GM12878 (cell line): ENCODE data around the gene NCAM2. TPM values are rescaled to one million over a fixed set of nuclear protein-coding genes. Genes with fewer than 3 reads are reported as not detected.

Experiments
- ATAC-seq: fragments of 200-7000 bp; cut with Tn5 transposase; 3 replicates; pipeline ENCODE4 v1.9.1; 2020; ENCODE audit warnings: mild to moderate bottlenecking, moderate library complexity
- BruUV-seq: library from RNA; stranded (reverse); fragments of 400-500 nt; replicated peaks from 2 replicates; lab custom pipeline; 2021; lab: Mats Ljungman, UMichigan
- CTCF ChIA-PET: fragments of 300-600 bp; sonication (Branson Sonifier 250); formaldehyde crosslinking; extraction: SDS; loops from one replicate; lab custom pipeline; 2021; ENCODE audit warnings: inconsistent platforms; lab: Yijun Ruan, JAX
- POLR2A ChIA-PET: fragments of 350-600 bp; formaldehyde crosslinking; extraction: SDS; loops from one replicate; lab custom pipeline; 2021; ENCODE audit warnings: inconsistent platforms; lab: Charles Lee
- RAD21 ChIA-PET: fragments of 300-600 bp; sonication (Branson Sonifier 250); formaldehyde crosslinking; loops from one replicate; lab custom pipeline; 2023; ENCODE audit warnings: antibody characterized with exemption; ENCODE audit not compliant: unreplicated experiment; lab: Charles Lee
- SMC1A ChIA-PET: fragments of 300-600 bp; sonication (Branson Sonifier 250); formaldehyde crosslinking; loops from one replicate; lab custom pipeline; 2023; ENCODE audit not compliant: unreplicated experiment, uncharacterized antibody; lab: Charles Lee
- DNase-seq: peaks from one replicate; pipeline ENCODE4 v3.0.0-alpha.2; 2011; ENCODE audit warnings: low read depth, low spot score
- FAIRE-seq: peaks from 3 replicates; lab custom pipeline; 2011; peaks lifted over from hg19 to GRCh38; lab: Jason Lieb, UNC
- H2AFZ ChIP-seq: 2 replicates; pipeline ENCODE4 v1.6.0; 2011; ENCODE audit warnings: low read depth, low read length, control low read depth; ENCODE audit not compliant: control insufficient read depth
- H3K27ac ChIP-seq: 2 replicates; pipeline ENCODE4 v1.5.1; 2011; ENCODE audit warnings: control low read depth; ENCODE audit not compliant: control insufficient read depth, insufficient read depth
- H3K27me3 ChIP-seq, 2 experiments: replicated peaks in 1 of 2; 2 replicates each; pipeline versions ENCODE4 v1.6.0 to v1.6.1; 2011; ENCODE audit warnings: low read length in 1 of 2; ENCODE audit not compliant: control insufficient read depth in 2 of 2, insufficient read depth in 2 of 2
- H3K36me3 ChIP-seq, 2 experiments: 2 replicates each; pipeline ENCODE4 v1.5.1; 2011; ENCODE audit warnings: low read length in 1 of 2; ENCODE audit not compliant: control insufficient read depth in 2 of 2, insufficient read depth in 2 of 2
- H3K4me1 ChIP-seq: 2 replicates; pipeline ENCODE4 v1.6.1; 2011; ENCODE audit warnings: mild to moderate bottlenecking, low read length, moderate library complexity, mixed read lengths; ENCODE audit not compliant: control insufficient read depth, insufficient read depth
- H3K4me2 ChIP-seq: 2 replicates; pipeline ENCODE4 v1.6.0; 2011; ENCODE audit warnings: control low read depth; ENCODE audit not compliant: control insufficient read depth, insufficient read depth
- H3K4me3 ChIP-seq: fragments of 200-600 bp; sonication (generic); 2 replicates; pipeline ENCODE4 v1.5.1; 2016
- H3K79me2 ChIP-seq: 2 replicates; pipeline ENCODE4 v1.6.0; 2011; ENCODE audit warnings: low read length; ENCODE audit not compliant: control insufficient read depth, insufficient read depth
- H3K9ac ChIP-seq: 2 replicates; pipeline ENCODE4 v1.8.0; 2011; ENCODE audit warnings: low read length, control low read depth, mixed read lengths; ENCODE audit not compliant: control insufficient read depth, insufficient read depth
- H3K9me3 ChIP-seq: replicated peaks from 3 replicates; pipeline ENCODE4 v1.5.1; 2011; ENCODE audit warnings: mild to moderate bottlenecking, low read length; ENCODE audit not compliant: control insufficient read depth, insufficient read depth
- H4K20me1 ChIP-seq: 2 replicates; pipeline ENCODE4 v1.6.0; 2011; ENCODE audit not compliant: control insufficient read depth, insufficient read depth
- ASH2L ChIP-seq: fragments of 300-600, 200-600 bp; sonication (generic); IDR thresholded peaks from 2 replicates; pipeline ENCODE4 v1.6.1; 2017; ENCODE audit warnings: low read depth, mild to moderate bottlenecking, borderline replicate concordance
- BMI1 ChIP-seq: fragments of 450-650 bp; IDR thresholded peaks from 2 replicates; pipeline ENCODE4 v1.6.1; 2016; ENCODE audit warnings: mild to moderate bottlenecking, moderate library complexity, borderline replicate concordance
- CREM ChIP-seq: IDR thresholded peaks from 2 replicates; pipeline ENCODE4 v1.6.1; 2014; ENCODE audit warnings: antibody characterized with exemption, low read depth
- CTCF ChIP-seq, 3 experiments: IDR thresholded peaks in 2 of 3; conservative IDR thresholded peaks in 1 of 3; 2 replicates each; pipeline ENCODE4 v1.5.1; 2011; ENCODE audit warnings: low read depth in 3 of 3, low read length in 3 of 3, mild to moderate bottlenecking in 3 of 3, control low read depth in 2 of 3, moderate library complexity in 2 of 3, inconsistent platforms in 1 of 3, mixed read lengths in 1 of 3; ENCODE audit not compliant: control insufficient read depth in 2 of 3, insufficient read depth in 1 of 3; ENCODE audit errors: extremely low read depth in 1 of 3
- CUX1 ChIP-seq: IDR thresholded peaks from 2 replicates; pipeline ENCODE4 v1.6.1; 2012; ENCODE audit warnings: improper control_type of control experiment, low read depth, low read length; ENCODE audit not compliant: insufficient replicate concordance
- ETV6 ChIP-seq, 2 experiments: fragments of 450-650 bp in 1 of 2; IDR thresholded peaks in 1 of 2; conservative IDR thresholded peaks in 1 of 2; 2 replicates each; pipeline ENCODE4 v1.6.1; 2014; ENCODE audit warnings: antibody characterized with exemption in 1 of 2, borderline replicate concordance in 1 of 2, low read depth in 1 of 2, mild to moderate bottlenecking in 1 of 2, moderate library complexity in 1 of 2
- MEF2B ChIP-seq: fragments of 450-650 bp; IDR thresholded peaks from 2 replicates; pipeline ENCODE4 v1.6.1; 2018; ENCODE audit warnings: mild to moderate bottlenecking, moderate library complexity; ENCODE audit not compliant: partially characterized antibody, poor library complexity, severe bottlenecking
- MYB ChIP-seq: fragments of 150-350 bp; IDR thresholded peaks from 2 replicates; pipeline ENCODE4 v1.6.1; 2014; ENCODE audit warnings: mild to moderate bottlenecking, low read depth, low read length, borderline replicate concordance
- NFXL1 ChIP-seq: fragments of 450-650 bp; IDR thresholded peaks from 2 replicates; pipeline ENCODE4 v1.6.1; 2017; ENCODE audit warnings: antibody characterized with exemption, mild to moderate bottlenecking, borderline replicate concordance
- RAD51 ChIP-seq: fragments of 450-650 bp; IDR thresholded peaks from 2 replicates; pipeline ENCODE4 v1.6.1; 2016; ENCODE audit warnings: moderate library complexity, mild to moderate bottlenecking, inconsistent platforms
- RB1 ChIP-seq: fragments of 450-650 bp; formaldehyde crosslinking; IDR thresholded peaks from 2 replicates; pipeline ENCODE4 v1.6.1; 2017; ENCODE audit warnings: mild to moderate bottlenecking, borderline replicate concordance
- STAT3 ChIP-seq: IDR thresholded peaks from 2 replicates; pipeline ENCODE4 v1.6.1; 2011; ENCODE audit warnings: low read depth, low read length, improper control_type of control experiment
- YY1 ChIP-seq: IDR thresholded peaks from 2 replicates; pipeline ENCODE4 v1.6.1; 2011; ENCODE audit warnings: low read depth, mild to moderate bottlenecking, low read length
- ZBED1 ChIP-seq: IDR thresholded peaks from 2 replicates; pipeline ENCODE4 v1.6.1; 2016; ENCODE audit warnings: borderline replicate concordance
- ZNF207 ChIP-seq: fragments of 450-650 bp; IDR thresholded peaks from 2 replicates; pipeline ENCODE4 v1.6.1; 2014; ENCODE audit warnings: antibody characterized with exemption, mild to moderate bottlenecking, borderline replicate concordance
- WGBS: methylation state at CpG from one replicate; pipeline ENCODE4 v1.1.6; 2016; ENCODE audit warnings: low lambda C conversion rate; ENCODE audit not compliant: insufficient replicate concordance, insufficient coverage; ENCODE audit errors: missing lambda C conversion rate; 5-methylcytosine and 5-hydroxymethylcytosine counted together
- in situ Hi-C: fragments of 300-500 bp; cut with MboI; formaldehyde crosslinking; loops from 9 replicates; pipeline ENCODE4 v1.14.3; 2018; ENCODE audit warnings: mixed read lengths
- intact Hi-C: fragments of 100-400 bp; cut with micrococcal nuclease; formaldehyde crosslinking; loops from one replicate; pipeline ENCODE4 v1.14.2; 2022; ENCODE audit not compliant: unreplicated experiment
- polyA plus RNA-seq, 11 experiments: library from polyadenylated mRNA; depleted of rRNA in 4 of 11; unstranded in 6 of 11; stranded (reverse) in 5 of 11; fragments of >200 nt; fragmentation: Nextera tagmentation in 4 of 11; fragmentation: Illumina TruSeq in 1 of 11; extraction: Ambion mirVana in 4 of 11; extraction: Trizol in 1 of 11; gene quantifications; 1 replicate in 1 of 11; 2 replicates in 10 of 11; pipeline versions ENCODE4 v1.2.1 to v1.2.3, GENCODE V29; 2011 to 2016; ENCODE audit warnings: inconsistent platforms in 2 of 11, missing spikeins in 2 of 11, low read depth in 1 of 11
- total RNA-seq, 4 experiments: library from RNA; depleted of rRNA in 3 of 4; stranded (reverse); fragments of >200 nt in 3 of 4; fragmentation: Illumina TruSeq in 1 of 4; extraction: Trizol in 1 of 4; gene quantifications; 2 replicates each; pipeline versions ENCODE4 v1.2.1 to v1.2.3, GENCODE V29; 2013 to 2021

Gene NCAM2
- total and polyA plus RNA-seq, 10 of the 15 experiments (the other 5 are each of a cell fraction or from before 2014, with no cell fraction given) = 0.23 to 0.27 TPM; not detected in 8

GRCh38 chr21:21415741-21416140, 417.5 kb downstream of the NCAM2 start (continued):
- no peak for TF ChIP-seq RB1

- Histone ChIP-seq H2AFZ (no peak overlapping the region), H3K79me2 (no peaks in the 10 kb centered on the region), H3K4me3 (no peak overlapping the region), H4K20me1 (no peaks in the 10 kb centered on the region), H3K27ac (no peak overlapping the region), H3K4me2 (no peak overlapping the region), H3K36me3 (no peaks in the 10 kb centered on the region), H3K27me3 (no peaks in the 10 kb centered on the region), H3K9me3 (no peaks in the 10 kb centered on the region), H3K9ac (no peak overlapping the region), H3K4me1 (no peaks in the 10 kb centered on the region)
- in situ Hi-C loops (no loop called here), intact Hi-C loops (no loop called here)
- no peak for ATAC-seq
- DNase-seq = no peak
- no TSS peak for BruUV-seq
- no peak for FAIRE-seq
- ChIA-PET POLR2A (no interaction called here), RAD21 (no interaction called here), CTCF (no interaction called here), SMC1A (no interaction called here)
- WGBS = 5% methylated on average over 1 of the region's 1 CpG
- TF ChIP-seq MYB (no peak), ZNF207 (no peak), ASH2L (no peak), ZBED1 (no peak), NFXL1 (no peak), CTCF (IDR thresholded peaks at IDR 0.05 in 2 of 3, conservative IDR thresholded peaks at IDR 0.05 in 1 of 3; ENCODE audit: control insufficient read depth in 2 of 3, extremely low read depth in 1 of 3, insufficient read depth in 1 of 3, low read depth in 3 of 3, low read length in 3 of 3) (no peak), YY1 (no peak), CUX1 (no peak), CREM (no peak), BMI1 (no peak), STAT3 (no peak), MEF2B (no peak), ETV6 (conservative IDR thresholded peaks at IDR 0.05 in 1 of 2, IDR thresholded peaks at IDR 0.05 in 1 of 2; ENCODE audit: borderline replicate concordance in 1 of 2, low read depth in 1 of 2) (no peak), RAD51 (no peak)
Measured at GRCh38 chr21:21434944-21435343, 436.7 kb downstream of the NCAM2 start.
